Endodermal cell (in vitro differentiated cells): ENCODE measurements around the gene DACH1. TPM values are rescaled to one million over a fixed set of nuclear protein-coding genes. Genes with fewer than 3 reads are reported as not detected.

Source experiments
- DNase-seq: peaks from one replicate; pipeline ENCODE4 v3.0.0-alpha.2; 2017
- H3K27ac ChIP-seq: 2 replicates; pipeline ENCODE4 v1.5.1; 2013; ENCODE audit warnings: mild to moderate bottlenecking, low read depth, low read length, moderate library complexity
- H3K27me3 ChIP-seq: 2 replicates; pipeline ENCODE4 v1.6.1; 2013; ENCODE audit warnings: mild to moderate bottlenecking, low read length, moderate library complexity; ENCODE audit not compliant: insufficient read depth, control insufficient read depth, poor library complexity, severe bottlenecking
- H3K36me3 ChIP-seq: 2 replicates; pipeline ENCODE4 v1.7.0; 2013; ENCODE audit warnings: mild to moderate bottlenecking, low read length, moderate library complexity; ENCODE audit not compliant: control insufficient read depth, insufficient read depth
- H3K4me1 ChIP-seq: one replicate; pipeline ENCODE4 v1.7.0; 2013; ENCODE audit warnings: low read length; ENCODE audit not compliant: control insufficient read depth, insufficient read depth
- H3K4me3 ChIP-seq: 2 replicates; pipeline ENCODE4 v1.5.1; 2013; ENCODE audit warnings: mild to moderate bottlenecking, low read length, moderate library complexity
- H3K9ac ChIP-seq: 2 replicates; pipeline ENCODE4 v1.6.1; 2013; ENCODE audit warnings: mild to moderate bottlenecking, low read length, moderate library complexity; ENCODE audit not compliant: poor library complexity, severe bottlenecking; ENCODE audit errors: extremely low read depth
- H3K9me3 ChIP-seq: 2 replicates; pipeline ENCODE4 v1.6.1; 2013; ENCODE audit warnings: mild to moderate bottlenecking, low read length, moderate library complexity; ENCODE audit not compliant: control insufficient read depth
- H3K27ac Mint-ChIP-seq: 2 replicates; pipeline ENCODE4 v1.8.0; 2020; ENCODE audit warnings: mixed read lengths
- H3K27me3 Mint-ChIP-seq: 2 replicates; pipeline ENCODE4 v1.8.0; 2021; ENCODE audit warnings: mild to moderate bottlenecking, mixed read lengths; ENCODE audit not compliant: insufficient read depth
- H3K36me3 Mint-ChIP-seq: 2 replicates; pipeline ENCODE4 v1.8.0; 2020; ENCODE audit warnings: low read depth, mixed read lengths
- H3K4me1 Mint-ChIP-seq: 2 replicates; pipeline ENCODE4 v1.8.0; 2020; ENCODE audit warnings: mixed read lengths
- H3K4me3 Mint-ChIP-seq: 2 replicates; pipeline ENCODE4 v1.8.0; 2020; ENCODE audit warnings: mild to moderate bottlenecking, moderate library complexity, mixed read lengths
- H3K9me3 Mint-ChIP-seq: 2 replicates; pipeline ENCODE4 v1.8.0; 2020; ENCODE audit warnings: mild to moderate bottlenecking, mixed read lengths
- CTCF ChIP-seq: fragments of 200-600 bp; sonication (generic); conservative IDR thresholded peaks from 2 replicates; pipeline ENCODE4 v1.5.0; 2021; ENCODE audit warnings: antibody characterized with exemption, mild to moderate bottlenecking
- WGBS, 2 experiments: methylation state at CpG; one replicate each; pipeline versions ENCODE4 v1.1.5 to v1.1.7; 2013; ENCODE audit warnings: missing lambda C conversion rate in 2 of 2, mixed read lengths in 1 of 2; ENCODE audit not compliant: insufficient coverage in 1 of 2, insufficient read length in 1 of 2; 5-methylcytosine and 5-hydroxymethylcytosine counted together
- total RNA-seq, 2 donors: library from RNA; stranded (reverse); fragmentation: NEBNext Ultra II Directional in 1 of 2; extraction: Animal tissue kit (Norgen Biotek cat#: 25700) in 1 of 2; gene quantifications; 2 replicates in 1 of 2; 3 replicates in 1 of 2; pipeline ENCODE4 v1.2.1, GENCODE V29; 2021

The DACH1 gene
- total RNA-seq, 2 donors from 2014 or later: 0.81 to 1.2 TPM

GRCh38 chr13:71591374-71591773 lies 275.6 kb downstream of the DACH1 start:
- H3K4me1 Mint-ChIP-seq: no peaks in the 10 kb centered on the region
- Histone ChIP-seq H3K4me3 (no peak overlapping the region), H3K9ac (no peak overlapping the region), H3K27me3 (no peaks in the 10 kb centered on the region), H3K9me3 (no peaks in the 10 kb centered on the region), H3K27ac (no peak overlapping the region), H3K4me1 (no peaks in the 10 kb centered on the region), H3K36me3 (no peaks in the 10 kb centered on the region)
- no peak for DNase-seq
- H3K9me3 Mint-ChIP-seq: no peaks in the 10 kb centered on the region
- no peaks in the 10 kb centered on the region for H3K36me3 Mint-ChIP-seq
- no peak overlapping the region for H3K27ac Mint-ChIP-seq
- no peaks in the 10 kb centered on the region for H3K27me3 Mint-ChIP-seq
- TF ChIP-seq CTCF: no peak
- H3K4me3 Mint-ChIP-seq: no peak overlapping the region

- peak; percentile 61 for DNase-seq
- Mint-ChIP-seq H3K4me3 (no peak overlapping the region), H3K27ac (no peak overlapping the region), H3K36me3 (no peaks in the 10 kb centered on the region), H3K27me3 (no peaks in the 10 kb centered on the region), H3K4me1 (no peaks in the 10 kb centered on the region), H3K9me3 (no peaks in the 10 kb centered on the region)
- no peaks in the 10 kb centered on the region for H3K27me3 ChIP-seq
- no peaks in the 10 kb centered on the region for H3K4me1 ChIP-seq
- no peak overlapping the region for H3K9ac ChIP-seq
- H3K4me3 ChIP-seq: no peak overlapping the region
- H3K36me3 ChIP-seq: no peaks in the 10 kb centered on the region
- TF ChIP-seq CTCF: peak; percentile 54
- H3K27ac ChIP-seq: no peak overlapping the region
- WGBS, 2 experiments: 81% methylated on average over 3 of the region's 3 CpGs; no CpG with 5 or more reads in 1 of the 2 experiments
- H3K9me3 ChIP-seq: no peaks in the 10 kb centered on the region
Measured at GRCh38 chr13:71590654-71591148, 276.3 kb downstream of the DACH1 start.

- H3K4me1 ChIP-seq: no peaks in the 10 kb centered on the region
- TF ChIP-seq CTCF: no peak
- H3K4me1 Mint-ChIP-seq: no peaks in the 10 kb centered on the region
- no CpG with 5 or more reads among the region's 2 CpGs for WGBS, 2 experiments
- no peak overlapping the region for H3K27ac ChIP-seq
- H3K4me3 ChIP-seq: no peak overlapping the region
- no peaks in the 10 kb centered on the region for H3K36me3 ChIP-seq
- H3K27me3 ChIP-seq: no peaks in the 10 kb centered on the region
- H3K9ac ChIP-seq: no peak overlapping the region
- H3K9me3 Mint-ChIP-seq: no peaks in the 10 kb centered on the region
- H3K9me3 ChIP-seq: no peaks in the 10 kb centered on the region
- no peak overlapping the region for H3K4me3 Mint-ChIP-seq
- no peak overlapping the region for H3K27ac Mint-ChIP-seq
- H3K36me3 Mint-ChIP-seq: no peaks in the 10 kb centered on the region
- H3K27me3 Mint-ChIP-seq: no peaks in the 10 kb centered on the region
- DNase-seq: no peak
Measured at GRCh38 chr13:71589032-71589431, 278.0 kb downstream of the DACH1 start.
